Measurements from ENCODE around the gene ARFIP2.
A peak's percentile ranks its signal among the peaks of the same experiment; 100 is the strongest.

ARFIP2 gene

GRCh38 chr11:6481924-6482275 lies 769 bp upstream of the ARFIP2 start:
- DNase-seq = no peak

GRCh38 chr11:6480299-6480914 lies 724 bp downstream of the ARFIP2 start:
- no peak for DNase-seq

- no peak for DNase-seq
Observed at GRCh38 chr11:6476571-6476970, 4.6 kb downstream of the ARFIP2 start.

GRCh38 chr11:6475936-6476335 lies 5.2 kb downstream of the ARFIP2 start:
- no peak for DNase-seq

GRCh38 chr11:6474806-6475500 lies 6.2 kb downstream of the ARFIP2 start:
- no peak for DNase-seq

- DNase-seq = no peak
Observed at GRCh38 chr11:6474413-6474792, 6.7 kb downstream of the ARFIP2 start.

GRCh38 chr11:6473451-6474412 lies 7.4 kb downstream of the ARFIP2 start, which contains the start of gene TRIM3:
TRIM3 (minus strand) TSS chr11:6473941; CDS start chr11:6465695, 8,246 bp downstream.
- DNase-seq = peak; percentile 48 to 64

GRCh38 chr11:6472934-6473333 lies 8.2 kb downstream of the ARFIP2 start:
- no peak for DNase-seq

- DNase-seq = no peak
Observed at GRCh38 chr11:6469599-6469998, 11.5 kb downstream of the ARFIP2 start.

GRCh38 chr11:6468712-6469495 lies 12.2 kb downstream of the ARFIP2 start:
- peak; percentile 72 to 81 for DNase-seq

GRCh38 chr11:6459099-6459450 lies 22.1 kb downstream of the ARFIP2 start:
- DNase-seq = no peak

GRCh38 chr11:6458352-6459098 lies 22.6 kb downstream of the ARFIP2 start:
- no peak for DNase-seq

- DNase-seq = no peak
Observed at GRCh38 chr11:6457581-6458320, 23.4 kb downstream of the ARFIP2 start.

GRCh38 chr11:6456361-6457073 lies 24.6 kb downstream of the ARFIP2 start:
- DNase-seq = no peak

- DNase-seq = no peak
Observed at GRCh38 chr11:6455070-6455469, 26.1 kb downstream of the ARFIP2 start.

- no peak for DNase-seq
Observed at GRCh38 chr11:6453152-6453551, 28.0 kb downstream of the ARFIP2 start.

GRCh38 chr11:6452219-6452618 lies 28.9 kb downstream of the ARFIP2 start:
- DNase-seq = no peak

GRCh38 chr11:6448574-6448973 lies 32.6 kb downstream of the ARFIP2 start:
- DNase-seq = no peak

- DNase-seq = peak; percentile 25 to 71
Observed at GRCh38 chr11:6443269-6444003, 37.7 kb downstream of the ARFIP2 start.

GRCh38 chr11:6442441-6442840 lies 38.7 kb downstream of the ARFIP2 start:
- no peak for DNase-seq

Measured in inflammatory macrophage treated with lipopolysaccharide for 1 hour (primary cell).